PC-9 (cell line): Measurements from ENCODE around the gene ETV7. TPM values are rescaled to one million over a fixed set of nuclear protein-coding genes. Genes with fewer than 3 reads are reported as not detected.

Experiments
- BruUV-seq: library from RNA; stranded (reverse); fragments of 400-500 nt; replicated peaks from 2 replicates; lab custom pipeline; 2021; lab: Mats Ljungman, UMichigan
- CTCF ChIA-PET: fragments of 300-600 bp; sonication (Branson Sonifier 250); formaldehyde crosslinking; loops from one replicate; lab custom pipeline; 2022; ENCODE audit warnings: antibody characterized with exemption; lab: Charles Lee
- POLR2A ChIA-PET: fragments of 300-600 bp; sonication (Branson Sonifier 250); formaldehyde crosslinking; loops from one replicate; lab custom pipeline; 2022; ENCODE audit warnings: antibody characterized with exemption; ENCODE audit not compliant: unreplicated experiment; lab: Charles Lee
- DNase-seq, 2 experiments: peaks; one replicate each; pipeline versions ENCODE4 v3.0.0 to v3.0.0-alpha.2; 2015 to 2022; ENCODE audit warnings: mixed read lengths in 1 of 2
- H2AFZ ChIP-seq: fragments of 200-600 bp; sonication (generic); 2 replicates; pipeline ENCODE4 v1.8.1; 2017; ENCODE audit warnings: antibody characterized with exemption
- H3F3A ChIP-seq: fragments of 200-600 bp; sonication (generic); 2 replicates; pipeline ENCODE4 v1.8.1; 2017; ENCODE audit warnings: antibody characterized with exemption, mild to moderate bottlenecking, low read depth; ENCODE audit not compliant: insufficient read depth
- H3K27ac ChIP-seq: fragments of 200-600 bp; sonication (generic); 2 replicates; pipeline ENCODE4 v1.6.1; 2016; ENCODE audit warnings: mixed run types
- H3K27me3 ChIP-seq: fragments of 200-600 bp; sonication (generic); 2 replicates; pipeline ENCODE4 v1.6.1; 2016; ENCODE audit warnings: low read depth, mixed run types; ENCODE audit not compliant: insufficient read depth
- H3K36me3 ChIP-seq: fragments of 200-600 bp; sonication (generic); 2 replicates; pipeline ENCODE4 v1.6.1; 2016; ENCODE audit warnings: low read depth, mixed run types
- H3K4me1 ChIP-seq: fragments of 200-600 bp; sonication (generic); replicated peaks from 2 replicates; pipeline ENCODE4 v1.6.1; 2016; ENCODE audit warnings: mixed run types; ENCODE audit not compliant: insufficient read depth
- H3K4me2 ChIP-seq: fragments of 200-600 bp; sonication (generic); 2 replicates; pipeline ENCODE4 v1.6.1; 2017; ENCODE audit warnings: mixed run types
- H3K4me3 ChIP-seq: fragments of 200-600 bp; sonication (generic); 2 replicates; pipeline ENCODE4 v1.6.1; 2016; ENCODE audit warnings: mixed run types
- H3K79me2 ChIP-seq: fragments of 200-600 bp; sonication (generic); 2 replicates; pipeline ENCODE4 v1.6.1; 2017; ENCODE audit warnings: low read depth, mixed run types
- H3K9me2 ChIP-seq: fragments of 200-600 bp; sonication (generic); 2 replicates; pipeline ENCODE4 v1.8.1; 2017; ENCODE audit warnings: mild to moderate bottlenecking; ENCODE audit not compliant: insufficient read depth
- H3K9me3 ChIP-seq: fragments of 200-600 bp; sonication (generic); 2 replicates; pipeline ENCODE4 v1.8.1; 2016; ENCODE audit warnings: low read depth; ENCODE audit not compliant: insufficient read depth
- H4K20me1 ChIP-seq: fragments of 200-600 bp; sonication (generic); 2 replicates; pipeline ENCODE4 v1.8.1; 2017; ENCODE audit not compliant: insufficient read depth
- CTCF ChIP-seq: fragments of 200-600 bp; sonication (generic); conservative IDR thresholded peaks from 2 replicates; pipeline ENCODE4 v1.6.1; 2017; ENCODE audit warnings: mixed run types, antibody characterized with exemption, mild to moderate bottlenecking, moderate library complexity
- EZH2 ChIP-seq: fragments of 200-600 bp; sonication (generic); IDR thresholded peaks from 2 replicates; pipeline ENCODE4 v1.8.0; 2017; ENCODE audit warnings: antibody characterized with exemption, low read depth
- intact Hi-C: fragments of 100-400 bp; cut with micrococcal nuclease; formaldehyde crosslinking; loops from one replicate; pipeline ENCODE4 v1.10.0; 2022; ENCODE audit not compliant: unreplicated experiment
- total RNA-seq: library from RNA; stranded (reverse); gene quantifications from 2 replicates; pipeline ENCODE4 v1.2.3, GENCODE V29; 2021

The ETV7 gene
- total RNA-seq, 1 experiment from 2014 or later, result 0.57 TPM

GRCh38 chr6:36327226-36327918 lies 60.1 kb downstream of the ETV7 start:
- BruUV-seq, result no TSS peak

GRCh38 chr6:36326356-36326995 lies 61.0 kb downstream of the ETV7 start:
- no TSS peak for BruUV-seq
- no peak overlapping the region for H3K4me2 ChIP-seq
- no peaks in the 10 kb centered on the region for H3F3A ChIP-seq
- H3K9me3 ChIP-seq, result no peaks in the 10 kb centered on the region
- no peak for TF ChIP-seq EZH2
- no peak for TF ChIP-seq CTCF
- no peaks in the 10 kb centered on the region for H3K9me2 ChIP-seq
- no peaks in the 10 kb centered on the region for H3K36me3 ChIP-seq
- no peaks in the 10 kb centered on the region for H4K20me1 ChIP-seq
- H3K4me1 ChIP-seq, result no peaks in the 10 kb centered on the region
- CTCF ChIA-PET, result no interaction called here
- no peaks in the 10 kb centered on the region for H3K27me3 ChIP-seq
- POLR2A ChIA-PET, result interaction anchor here (0.6 kb wide), 2 partner anchors 8 to 33 kb away, joined by 3 to 5 read pairs; no protein-coding TSS in a partner anchor
- no peak for DNase-seq
- no peaks in the 10 kb centered on the region for H3K79me2 ChIP-seq
- H3K4me3 ChIP-seq, result no peak overlapping the region
- H3K27ac ChIP-seq, result no peak overlapping the region
- no peak overlapping the region for H2AFZ ChIP-seq
- intact Hi-C loops, result no loop called here

More at GRCh38 chr6:36327226-36327918, 60.1 kb downstream of the ETV7 start:
- Histone ChIP-seq H4K20me1 (no peaks in the 10 kb centered on the region), H3F3A (no peaks in the 10 kb centered on the region), H3K79me2 (no peaks in the 10 kb centered on the region), H3K9me3 (no peaks in the 10 kb centered on the region), H3K4me1 (no peaks in the 10 kb centered on the region), H3K36me3 (no peaks in the 10 kb centered on the region), H3K27me3 (no peaks in the 10 kb centered on the region), H3K4me3 (no peak overlapping the region), H3K4me2 (no peak overlapping the region), H2AFZ (no peak overlapping the region), H3K9me2 (no peaks in the 10 kb centered on the region), H3K27ac (no peak overlapping the region)
- POLR2A ChIA-PET, result interaction anchor here (0.5 to 0.6 kb wide), 2 partner anchors 34 to 779 kb away, joined by 5 to 7 read pairs; no protein-coding TSS in a partner anchor
- intact Hi-C loops, result no loop called here
- CTCF ChIA-PET, result no interaction called here
- DNase-seq, result no peak
- no peak for TF ChIP-seq CTCF
- no peak for TF ChIP-seq EZH2

GRCh38 chr6:36324715-36325114 lies 62.8 kb downstream of the ETV7 start:
- Histone ChIP-seq H3K4me3 (no peak overlapping the region), H3K9me3 (no peaks in the 10 kb centered on the region), H3K36me3 (no peaks in the 10 kb centered on the region), H3K4me2 (no peak overlapping the region), H4K20me1 (no peaks in the 10 kb centered on the region), H3K27ac (no peak overlapping the region), H3K9me2 (no peaks in the 10 kb centered on the region), H3F3A (no peaks in the 10 kb centered on the region), H3K4me1 (no peaks in the 10 kb centered on the region), H2AFZ (no peak overlapping the region), H3K79me2 (no peaks in the 10 kb centered on the region), H3K27me3 (no peaks in the 10 kb centered on the region)
- ChIA-PET POLR2A (no interaction called here), CTCF (no interaction called here)
- intact Hi-C loops, result no loop called here
- no TSS peak for BruUV-seq
- no peak for TF ChIP-seq EZH2
- no peak for TF ChIP-seq CTCF
- DNase-seq, result no peak
